ENCODE data around the gene CNTD1.

GRCh38 chr17:42795465-42795864 is 3.2 kb upstream of the CNTD1 start:
- no peak for TF ChIP-seq EZH2 (IDR thresholded peaks at IDR 0.05; ENCODE audit: low read depth)
- TF ChIP-seq CTCF (conservative IDR thresholded peaks at IDR 0.05) = no peak

Data from PC-9 (cell line).